Prostate gland (tissue), 2 donors: Measurements from ENCODE around the gene SLC6A7. TPM values are rescaled to one million over a fixed set of nuclear protein-coding genes. Genes with fewer than 3 reads are reported as not detected.

ENCODE experiments used
- DNase-seq: peaks from one replicate; pipeline ENCODE4 v3.0.0-alpha.2; 2019; ENCODE audit warnings: low spot score
- H3K27ac ChIP-seq, 2 donors: fragments of 200-600 bp; sonication (generic); 2 replicates each; pipeline ENCODE4 v1.5.1; 2017 to 2019
- H3K27me3 ChIP-seq: fragments of 200-600 bp; sonication (generic); replicated peaks from 2 replicates; pipeline ENCODE4 v1.5.1; 2019; ENCODE audit not compliant: insufficient read depth
- H3K36me3 ChIP-seq, 2 donors: fragments of 200-600 bp; sonication (generic); 1 replicate in 1 of 2; 2 replicates in 1 of 2; pipeline versions ENCODE4 v1.5.1 to v1.8.1; 2017 to 2019
- H3K4me1 ChIP-seq: fragments of 200-600 bp; sonication (generic); replicated peaks from 2 replicates; pipeline ENCODE4 v1.5.1; 2019
- H3K4me3 ChIP-seq, 2 donors: fragments of 200-600 bp; sonication (generic); 2 replicates each; pipeline ENCODE4 v1.5.1; 2017 to 2019
- H3K9me3 ChIP-seq: fragments of 200-600 bp; sonication (generic); 2 replicates; pipeline ENCODE4 v1.5.1; 2017
- CTCF ChIP-seq, 4 experiments: fragments of 200-600 bp in 2 of 4; fragments of 450-650 bp in 2 of 4; sonication (generic) in 2 of 4; IDR thresholded peaks; 1 replicate in 3 of 4; 2 replicates in 1 of 4; pipeline ENCODE4 v1.5.1; 2016 to 2019; ENCODE audit warnings: antibody characterized with exemption in 4 of 4, mild to moderate bottlenecking in 2 of 4, moderate library complexity in 2 of 4
- POLR2A ChIP-seq: fragments of 450-650 bp; IDR thresholded peaks from one replicate; pipeline ENCODE4 v1.6.1; 2016; ENCODE audit warnings: antibody characterized with exemption, mild to moderate bottlenecking
- POLR2AphosphoS5 ChIP-seq: sonication (generic); formaldehyde crosslinking; IDR thresholded peaks from one replicate; pipeline ENCODE4 v1.6.1; 2017; ENCODE audit warnings: antibody characterized with exemption
- WGBS: methylation state at CpG from one replicate; pipeline ENCODE4 v1.1.5; 2018; 5-methylcytosine and 5-hydroxymethylcytosine counted together
- intact Hi-C: fragments of 100-400 bp; cut with DNase I; formaldehyde crosslinking; loops from one replicate; pipeline ENCODE4 v1.14.2; 2022
- total RNA-seq, 2 donors: library from RNA; depleted of rRNA; stranded (reverse); fragments of >200 nt; gene quantifications; one replicate each; pipeline ENCODE4 v1.1.0, GENCODE V29; 2016

The SLC6A7 gene
- total RNA-seq, 2 donors from 2014 or later, result not detected

- no peaks in the 10 kb centered on the region for H3K27me3 ChIP-seq
- H3K4me1 ChIP-seq, result no peaks in the 10 kb centered on the region
- H3K4me3 ChIP-seq, result no peak overlapping the region
- DNase-seq, result no peak
- intact Hi-C loops, result no loop called here
- WGBS, result 87% methylated on average over 7 of the region's 7 CpGs
- H3K36me3 ChIP-seq, result no peaks in the 10 kb centered on the region
- TF ChIP-seq CTCF (IDR thresholded peaks at IDR 0.05) (no peak), POLR2A (no peak), POLR2AphosphoS5 (no peak)
- H3K27ac ChIP-seq, result no peak overlapping the region
- no peaks in the 10 kb centered on the region for H3K9me3 ChIP-seq
Measured at GRCh38 chr5:150254363-150254762, 64.5 kb downstream of the SLC6A7 start.

GRCh38 chr5:150254774-150255173, 64.9 kb downstream of the SLC6A7 start:
- WGBS, result 90% methylated on average over 4 of the region's 4 CpGs
- TF ChIP-seq POLR2A, result no peak
- no peak for TF ChIP-seq POLR2AphosphoS5
- no peak for TF ChIP-seq CTCF (IDR thresholded peaks at IDR 0.05)

GRCh38 chr5:150255659-150256409, 66.0 kb downstream of the SLC6A7 start:
- DNase-seq, result no peak
- WGBS, result 77% methylated on average over 6 of the region's 6 CpGs
- H3K4me3 ChIP-seq, result no peak overlapping the region
- no peak overlapping the region for H3K27ac ChIP-seq
- H3K9me3 ChIP-seq, result no peaks in the 10 kb centered on the region
- H3K36me3 ChIP-seq, result no peaks in the 10 kb centered on the region
- no peaks in the 10 kb centered on the region for H3K27me3 ChIP-seq
- intact Hi-C loops, result no loop called here
- no peak for TF ChIP-seq POLR2A
- no peak for TF ChIP-seq CTCF (IDR thresholded peaks at IDR 0.05)
- no peak for TF ChIP-seq POLR2AphosphoS5
- no peaks in the 10 kb centered on the region for H3K4me1 ChIP-seq

More at GRCh38 chr5:150254774-150255173, 64.9 kb downstream of the SLC6A7 start:
- no peak for DNase-seq
- Histone ChIP-seq H3K36me3 (no peaks in the 10 kb centered on the region), H3K4me1 (no peaks in the 10 kb centered on the region), H3K4me3 (no peak overlapping the region), H3K9me3 (no peaks in the 10 kb centered on the region), H3K27me3 (no peaks in the 10 kb centered on the region), H3K27ac (no peak overlapping the region)
- intact Hi-C loops, result no loop called here

GRCh38 chr5:150256410-150257064, 66.7 kb downstream of the SLC6A7 start:
- intact Hi-C loops, result no loop called here
- Histone ChIP-seq H3K27me3 (no peaks in the 10 kb centered on the region), H3K36me3 (no peaks in the 10 kb centered on the region), H3K4me3 (no peak overlapping the region), H3K27ac (no peak overlapping the region), H3K9me3 (no peaks in the 10 kb centered on the region), H3K4me1 (no peaks in the 10 kb centered on the region)
- no peak for DNase-seq
- TF ChIP-seq POLR2AphosphoS5 (no peak), POLR2A (no peak), CTCF (IDR thresholded peaks at IDR 0.05) (no peak)
- 77% methylated on average over 12 of the region's 12 CpGs for WGBS
